Neural cell (in vitro differentiated cells): ENCODE measurements around the gene PITPNB.

Experiments
- CTCF ChIP-seq: fragments of 450-650 bp; IDR thresholded peaks from 2 replicates; pipeline ENCODE4 v1.5.1; 2014; ENCODE audit warnings: antibody characterized with exemption, mild to moderate bottlenecking, moderate library complexity; ENCODE audit not compliant: poor library complexity, severe bottlenecking
- EP300 ChIP-seq: fragments of 450-650 bp; conservative IDR thresholded peaks from 2 replicates; pipeline ENCODE4 v1.6.1; 2014; ENCODE audit warnings: antibody characterized with exemption, mild to moderate bottlenecking, moderate library complexity; ENCODE audit not compliant: poor library complexity, severe bottlenecking
- EZH2 ChIP-seq: fragments of 200-600, 300-800 bp; shearing (Covaris generic), sonication (generic); IDR thresholded peaks from 2 replicates; pipeline ENCODE4 v1.6.1; 2014; ENCODE audit warnings: antibody characterized with exemption, low read length, borderline replicate concordance, mild to moderate bottlenecking; ENCODE audit not compliant: insufficient read depth, poor library complexity, severe bottlenecking
- POLR2AphosphoS5 ChIP-seq: IDR thresholded peaks from 2 replicates; pipeline ENCODE4 v1.6.1; 2012
- REST ChIP-seq: IDR thresholded peaks from 2 replicates; pipeline ENCODE4 v1.6.1; 2012; ENCODE audit warnings: borderline replicate concordance
- SMC3 ChIP-seq: fragments of 450-650 bp; conservative IDR thresholded peaks from 2 replicates; pipeline ENCODE4 v1.6.1; 2014; ENCODE audit warnings: antibody characterized with exemption, mild to moderate bottlenecking, moderate library complexity; ENCODE audit not compliant: poor library complexity
- TAF1 ChIP-seq: IDR thresholded peaks from 2 replicates; pipeline ENCODE4 v1.6.1; 2012; ENCODE audit warnings: low read depth

DNA sequence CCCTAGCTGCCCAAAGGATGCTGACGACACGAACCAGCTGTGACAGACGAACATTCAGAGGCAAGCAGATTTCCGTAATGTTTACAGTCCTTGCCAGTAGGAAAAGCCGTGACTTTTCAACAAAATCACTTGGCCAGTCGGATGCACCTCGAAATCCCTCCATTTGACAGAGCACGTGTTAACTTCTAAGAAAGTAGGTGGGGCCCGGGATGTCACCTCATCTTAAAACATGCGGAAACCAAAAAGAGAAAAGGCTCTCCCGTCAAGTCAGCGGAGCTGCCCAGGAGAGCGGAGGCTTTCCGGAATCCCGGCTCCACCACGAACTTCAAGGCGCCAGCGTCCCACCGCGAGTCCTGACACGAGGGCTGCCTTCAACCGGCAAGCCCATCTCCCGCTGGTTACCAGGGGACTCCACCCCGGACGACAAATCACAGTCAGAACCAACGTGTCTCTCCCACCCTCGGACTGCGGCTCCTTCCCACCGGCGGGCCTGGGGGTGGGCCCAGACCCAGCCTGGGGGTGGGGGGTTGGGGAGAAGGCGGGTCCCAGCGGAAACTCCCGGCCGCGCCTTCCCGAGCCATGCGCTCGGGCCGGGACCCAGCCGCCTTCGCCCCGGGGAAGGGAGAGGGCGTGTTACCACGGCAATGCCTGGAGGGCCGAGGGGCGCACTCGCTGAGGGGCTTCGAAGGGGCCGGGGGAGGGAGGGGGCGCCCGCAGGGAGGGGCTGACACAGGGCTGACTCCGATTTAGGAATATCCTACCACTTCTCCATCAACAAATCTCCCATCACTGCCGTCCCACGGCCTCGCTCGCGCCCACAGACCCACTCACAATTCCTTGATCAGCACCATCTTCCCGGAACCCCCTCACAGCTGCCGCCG is 475 bp downstream of the PITPNB start:
- TF ChIP-seq EP300 (no peak), CTCF (no peak), POLR2AphosphoS5 (no peak), TAF1 (no peak), EZH2 (no peak), REST (no peak), SMC3 (peak; percentile 17)
